GM11168 (cell line): ENCODE results near the gene IFITM5.
"Not testable (repeated sequence)": the region's sequence is repeated elsewhere in the genome, so short reads cannot be mapped to it uniquely, and the experiment has no call there.

ENCODE experiments used
- in situ Hi-C: fragments of 300-500 bp; cut with MboI; formaldehyde crosslinking; loops from one replicate; pipeline ENCODE4 v1.12.0; 2022; ENCODE audit warnings: low sequenced_read_pairs; ENCODE audit not compliant: unreplicated experiment

Gene IFITM5

DNA sequence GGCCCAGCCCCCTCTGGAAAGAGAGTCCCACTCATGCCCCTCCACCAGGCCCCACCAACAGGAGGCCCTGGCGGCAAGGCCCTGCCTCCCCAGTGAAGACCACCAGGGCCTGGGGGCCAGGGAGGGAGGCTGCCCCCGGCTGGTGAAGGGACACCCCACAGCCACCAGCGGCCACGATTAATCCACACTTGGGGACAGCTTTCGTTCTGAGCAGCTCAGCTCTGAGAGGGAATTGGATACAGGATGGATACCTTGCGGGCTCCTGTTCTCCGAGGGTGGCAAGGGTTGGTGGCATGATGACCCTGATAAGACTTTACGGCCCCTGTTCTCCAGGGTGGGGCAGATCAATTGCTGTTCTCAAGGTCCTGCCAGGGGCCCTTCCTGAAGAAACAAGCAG lies 28.0 kb downstream of the IFITM5 start:
- in situ Hi-C loops = no loop called here

DNA sequence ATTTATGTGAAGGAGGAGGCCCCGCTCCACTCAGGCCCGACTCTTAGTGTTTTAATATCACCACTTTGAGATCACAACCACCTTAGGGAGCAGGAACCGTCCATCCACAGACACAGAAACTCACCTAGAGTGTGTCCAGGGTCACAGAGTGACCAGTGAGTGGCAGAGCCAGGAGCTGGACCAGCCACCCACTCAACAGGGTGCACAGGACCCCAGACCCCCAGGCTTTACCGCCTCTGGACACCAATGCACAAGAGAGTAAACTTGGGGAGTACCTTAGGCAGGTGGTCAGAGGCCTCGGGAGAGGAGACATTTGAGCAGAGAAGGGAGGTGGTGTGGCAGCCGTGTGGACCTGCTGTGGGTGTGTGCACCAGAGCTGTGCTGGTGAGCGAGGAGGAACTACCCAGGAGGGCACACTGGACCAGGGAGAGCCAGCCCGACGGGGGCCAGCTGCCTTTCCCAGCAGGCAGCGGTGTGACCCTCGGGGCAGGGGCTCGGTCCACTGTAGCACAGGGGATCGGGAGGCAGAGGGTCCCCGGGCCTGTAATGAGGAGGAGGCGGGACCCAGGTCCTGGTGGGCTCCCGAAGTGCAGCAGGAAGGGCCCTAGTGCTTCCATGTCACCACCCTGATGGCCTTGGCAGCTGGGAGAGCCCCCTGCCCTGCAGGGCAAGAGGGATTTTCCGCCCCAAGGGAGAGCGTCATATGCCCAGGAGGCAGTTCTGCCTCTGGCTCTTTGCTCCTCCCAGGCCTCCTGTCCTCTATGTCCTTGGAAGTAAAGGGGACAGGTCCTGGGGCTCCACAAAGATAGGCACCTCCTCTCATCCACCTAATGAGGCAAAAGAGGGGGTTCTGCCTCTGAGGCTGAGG lies 28.6 kb downstream of the IFITM5 start:
- in situ Hi-C loops = no loop called here

DNA sequence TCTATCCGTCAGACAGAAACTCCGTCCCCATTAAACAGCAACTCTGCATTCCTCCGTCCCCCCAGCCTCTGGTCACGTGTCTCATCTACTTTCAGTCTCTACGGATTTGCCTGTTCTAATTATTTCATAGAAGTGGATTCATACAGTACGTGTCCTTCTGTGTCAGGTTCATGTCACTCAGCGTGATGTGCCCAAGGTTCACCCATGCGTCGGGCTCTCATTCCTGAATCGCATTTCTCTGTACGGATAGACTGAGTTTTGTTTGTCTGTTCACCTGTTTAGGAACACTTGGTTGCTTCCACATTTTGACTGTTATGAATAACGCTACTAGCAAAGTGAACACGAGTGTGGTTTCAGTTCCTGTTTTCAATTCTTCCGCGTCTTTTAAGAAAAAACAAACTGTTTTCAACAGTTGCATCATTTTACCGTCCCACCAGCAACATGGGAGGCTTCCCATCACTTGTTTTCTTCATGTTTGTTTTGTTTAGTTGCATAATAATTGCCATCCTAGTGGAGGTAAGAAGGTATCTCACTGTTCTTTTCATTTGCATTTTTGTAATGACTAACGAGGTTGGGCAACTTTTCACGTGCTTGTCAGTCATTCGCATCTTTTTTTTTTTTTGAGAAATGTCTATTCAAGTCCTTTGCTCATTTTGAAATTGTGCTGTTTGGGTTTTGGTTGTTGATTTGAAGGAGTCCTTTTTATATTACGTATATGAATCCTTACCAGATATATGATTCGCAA lies 30.0 kb downstream of the IFITM5 start:
- in situ Hi-C loops = no loop called here

DNA sequence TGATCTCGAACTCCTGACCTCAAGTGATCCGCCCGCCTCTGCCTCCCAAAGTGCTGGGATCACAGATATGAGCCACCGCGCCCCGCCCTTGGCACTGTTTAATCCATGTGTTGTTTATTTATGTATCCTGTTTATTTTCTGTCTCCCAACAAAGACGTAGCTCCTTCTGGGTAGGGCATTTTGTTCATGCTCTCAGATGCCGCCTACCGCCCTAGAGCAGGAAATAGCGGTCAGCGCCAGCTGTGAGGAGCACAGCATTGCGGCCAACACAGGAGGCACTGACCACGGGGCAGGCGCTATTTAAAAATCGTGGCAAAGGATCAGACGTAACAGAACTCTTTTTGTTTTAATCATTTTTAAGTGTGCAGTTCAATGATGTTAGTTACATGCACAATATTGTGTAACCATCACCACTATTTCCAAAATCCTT lies 30.6 kb downstream of the IFITM5 start:
- in situ Hi-C loops = not testable (repeated sequence)

DNA sequence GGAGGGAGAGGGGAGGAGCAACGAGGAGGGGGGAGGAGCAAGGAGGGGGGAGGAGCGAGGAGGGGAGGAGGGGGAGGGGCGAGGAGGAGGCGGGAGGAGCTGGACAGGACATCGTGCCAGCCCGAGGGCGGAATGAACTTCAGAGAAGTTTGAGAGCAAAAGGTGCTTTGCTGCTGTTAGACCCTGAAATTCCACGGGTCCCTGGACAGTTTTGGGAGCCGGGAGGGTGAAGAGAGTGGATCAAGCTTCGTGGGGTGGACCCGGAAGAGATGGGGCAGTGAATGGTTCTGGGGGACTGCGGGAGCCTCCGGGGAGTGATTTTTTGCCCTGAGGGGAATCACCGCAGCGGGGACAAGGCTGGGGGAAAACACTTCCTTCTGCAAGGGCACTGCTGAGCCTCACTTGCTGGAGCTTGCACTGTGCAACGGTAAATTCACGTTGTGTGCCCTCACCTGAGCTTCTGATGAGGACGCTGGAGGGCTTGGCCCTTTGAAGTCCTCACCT lies 31.8 kb downstream of the IFITM5 start:
- in situ Hi-C loops = no loop called here

DNA sequence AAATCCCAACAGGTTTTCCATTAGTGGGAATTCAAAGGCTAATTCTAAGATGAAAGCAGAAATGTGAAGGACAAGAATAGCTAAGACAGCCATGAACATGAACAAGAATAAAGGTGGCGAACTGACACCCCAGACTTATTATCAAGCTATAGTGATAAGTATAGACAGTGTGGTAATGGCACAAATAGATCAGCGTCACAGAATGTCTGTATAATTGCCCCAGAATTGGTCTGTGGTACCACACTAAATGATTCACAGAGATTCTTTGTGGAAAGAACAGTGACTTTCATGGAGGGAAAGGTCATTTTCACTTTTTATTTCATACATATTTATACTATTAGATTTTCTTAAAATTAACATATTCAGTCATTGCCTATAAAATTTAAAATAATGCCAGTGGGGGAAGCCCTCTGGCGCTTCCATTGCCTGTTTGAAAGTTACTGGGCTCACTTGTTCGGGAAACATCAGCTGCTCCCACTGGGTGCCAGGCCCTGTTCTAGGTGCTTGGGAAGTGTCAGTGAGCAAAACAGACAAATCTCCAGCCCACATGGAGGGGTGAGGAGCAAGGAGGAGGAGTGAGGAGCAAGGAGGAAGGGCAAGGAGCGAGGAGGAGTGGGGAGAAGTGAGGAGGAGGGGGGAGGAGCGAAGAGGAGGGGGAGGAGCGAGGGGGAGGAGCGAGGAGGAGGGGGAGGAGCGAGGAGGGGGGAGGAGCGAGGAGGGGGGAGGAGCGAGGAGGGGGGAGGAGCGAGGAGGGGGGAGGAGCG lies 32.5 kb downstream of the IFITM5 start:
- in situ Hi-C loops = no loop called here

DNA sequence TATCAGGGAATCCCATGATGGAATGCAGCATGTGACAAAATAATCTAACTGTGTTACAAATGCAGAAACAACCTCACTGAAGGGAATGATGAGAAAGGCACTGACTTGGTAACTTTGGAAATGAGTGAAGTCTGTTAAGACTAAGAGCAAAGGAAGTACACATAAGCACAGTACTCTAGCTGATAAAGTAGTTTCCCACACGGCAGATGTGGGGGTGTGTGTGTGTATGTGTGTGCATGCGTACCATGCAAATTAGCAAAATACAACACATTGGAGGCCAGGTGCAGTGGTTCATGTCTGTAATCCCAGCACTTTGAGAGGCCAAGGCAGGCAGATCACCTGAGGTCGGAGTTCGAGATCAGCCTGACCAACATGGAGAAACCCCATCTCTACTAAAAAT lies 37.7 kb downstream of the IFITM5 start:
- in situ Hi-C loops = no loop called here

DNA sequence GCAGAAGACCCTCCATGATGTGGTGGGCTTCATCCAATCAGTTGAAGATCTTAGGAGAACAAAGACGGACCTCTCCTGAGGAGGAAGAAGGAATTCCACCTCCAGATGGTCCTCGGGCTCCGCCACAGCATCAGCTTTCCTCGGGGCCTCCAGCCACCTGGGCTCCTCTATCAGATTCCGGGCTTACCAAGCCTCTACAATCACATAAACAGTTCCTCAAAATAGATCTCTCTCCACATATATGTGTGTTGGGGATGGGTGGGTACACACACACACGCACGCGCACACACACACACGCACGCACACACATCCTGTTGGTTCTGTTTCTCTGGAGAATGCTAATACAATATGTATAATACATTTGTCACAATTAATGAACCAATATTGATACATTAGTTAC lies 39.9 kb downstream of the IFITM5 start:
- in situ Hi-C loops = no loop called here

DNA sequence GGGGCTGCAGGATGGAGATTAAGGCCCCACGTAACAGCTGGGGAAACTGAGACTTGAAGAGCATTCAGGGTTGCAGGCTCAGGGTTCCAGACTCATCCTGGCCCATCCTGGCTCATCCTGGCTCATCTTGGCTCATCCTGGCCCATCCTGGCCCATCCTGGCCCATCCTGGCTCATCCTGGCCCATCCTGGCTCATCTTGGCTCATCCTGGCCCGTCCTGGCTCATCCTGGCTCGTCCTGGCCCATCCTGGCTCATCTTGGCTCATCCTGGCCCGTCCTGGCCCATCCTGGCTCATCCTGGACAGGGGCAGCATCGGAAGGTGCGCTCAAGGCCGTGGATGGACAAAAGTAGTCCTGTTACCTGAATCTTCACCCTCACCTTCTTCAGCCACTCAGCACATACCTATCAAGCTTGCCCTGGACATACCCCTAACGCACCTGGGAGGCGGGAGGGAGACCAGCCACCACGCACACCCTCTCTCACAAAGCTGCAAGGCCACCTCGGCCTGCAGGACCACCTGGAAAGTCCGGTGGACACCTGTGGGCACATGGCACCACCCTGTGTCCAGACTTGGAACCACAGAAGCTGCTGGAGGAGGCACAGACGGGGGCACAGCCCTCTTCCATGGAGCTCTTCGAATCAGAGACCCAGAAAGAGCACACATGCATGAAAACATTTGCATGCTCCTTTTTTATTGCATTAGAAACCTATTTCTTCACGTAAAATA lies 41.4 kb downstream of the IFITM5 start:
- in situ Hi-C loops = no loop called here

DNA sequence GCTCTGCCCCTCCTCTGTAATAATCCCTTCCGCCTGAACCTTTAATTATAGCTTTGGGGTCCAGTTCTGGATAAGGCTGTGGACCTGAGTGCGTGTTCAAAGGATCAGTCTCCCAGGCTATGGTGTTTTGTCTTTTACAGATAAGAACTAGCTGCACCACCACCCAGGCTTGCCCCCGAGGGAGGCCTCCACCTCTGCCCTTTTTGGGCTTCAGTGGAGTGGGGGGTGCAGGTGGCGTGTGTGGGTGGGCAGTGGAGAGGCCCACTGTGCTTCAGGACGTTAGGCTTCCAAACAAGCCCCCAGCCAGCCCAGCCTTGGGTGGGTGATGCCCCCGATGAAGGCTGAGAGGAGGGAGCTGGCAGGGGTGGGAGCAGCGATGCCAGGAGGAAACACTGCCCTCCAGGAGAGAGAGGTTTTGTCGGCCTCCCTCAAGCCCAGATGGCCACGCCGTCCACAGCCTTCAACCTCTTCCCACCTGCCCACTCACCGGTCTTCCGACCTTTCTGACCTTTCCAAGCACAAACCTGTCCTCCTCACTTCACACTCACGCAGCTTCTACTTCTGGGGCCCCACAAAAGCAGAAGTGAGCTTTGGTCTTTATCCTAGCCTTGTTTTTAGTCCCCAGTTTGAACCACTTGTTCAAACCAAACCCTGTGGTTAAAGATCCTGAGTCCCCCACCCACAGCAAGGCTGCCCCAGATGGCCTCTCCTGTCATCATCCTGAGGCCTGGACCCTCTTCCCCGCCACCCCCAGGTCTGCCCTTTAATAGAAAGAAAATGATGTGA lies 42.2 kb downstream of the IFITM5 start:
- in situ Hi-C loops = no loop called here

DNA sequence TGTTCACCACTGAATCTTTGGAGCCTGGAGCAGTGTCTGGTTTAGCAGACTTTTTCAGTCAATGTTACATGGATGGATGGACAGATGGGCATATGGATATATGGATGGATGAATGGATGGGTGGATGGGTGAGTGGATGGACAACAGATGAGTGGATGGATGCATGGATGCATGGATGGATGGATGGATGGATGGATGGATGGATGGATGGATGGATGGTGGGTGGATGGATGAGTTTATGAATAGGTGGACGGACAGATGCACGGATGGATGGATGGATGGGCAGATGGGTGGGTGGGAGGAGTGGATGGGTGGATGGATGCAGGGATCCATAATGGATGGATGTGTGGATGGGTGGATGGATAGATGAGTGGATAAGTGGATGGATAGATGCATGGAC lies 43.5 kb downstream of the IFITM5 start:
- in situ Hi-C loops = no loop called here

DNA sequence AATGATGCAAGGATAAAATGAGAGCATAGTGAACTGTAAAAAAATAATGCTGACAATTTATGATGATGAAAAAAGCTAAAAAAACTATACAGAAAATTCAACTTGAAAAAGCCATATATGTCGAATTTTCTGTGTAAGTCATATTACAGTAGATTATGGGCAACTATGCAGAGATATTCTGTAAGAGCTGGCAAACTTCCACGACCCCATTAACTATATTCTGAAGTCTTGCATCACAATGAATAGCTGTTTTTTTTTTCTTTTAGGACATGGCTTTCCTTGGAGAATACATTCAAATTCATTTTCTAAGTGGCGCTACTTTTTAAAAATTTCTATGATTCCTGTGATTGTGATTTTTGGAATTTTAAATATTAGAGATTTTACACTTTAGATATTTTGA lies 44.1 kb downstream of the IFITM5 start:
- in situ Hi-C loops = no loop called here

DNA sequence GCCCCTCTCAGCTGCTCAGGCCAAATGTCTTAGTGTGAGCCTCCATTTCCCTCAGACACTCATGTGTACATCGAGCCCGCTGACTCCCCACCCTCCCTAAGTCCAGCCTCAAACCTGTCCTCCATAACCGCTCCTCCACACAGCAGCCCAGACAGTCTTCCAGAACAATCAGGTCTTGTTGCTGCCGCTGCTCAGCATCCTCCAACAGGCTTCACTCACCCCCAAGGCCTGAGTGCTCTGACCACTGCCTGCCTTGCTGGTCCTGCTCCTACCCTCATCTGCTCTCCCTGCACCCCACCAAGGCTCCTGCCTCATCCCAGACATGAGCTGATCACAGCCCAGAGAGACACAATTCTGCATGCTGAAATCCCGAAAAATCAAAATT lies 45.4 kb downstream of the IFITM5 start:
- in situ Hi-C loops = no loop called here

DNA sequence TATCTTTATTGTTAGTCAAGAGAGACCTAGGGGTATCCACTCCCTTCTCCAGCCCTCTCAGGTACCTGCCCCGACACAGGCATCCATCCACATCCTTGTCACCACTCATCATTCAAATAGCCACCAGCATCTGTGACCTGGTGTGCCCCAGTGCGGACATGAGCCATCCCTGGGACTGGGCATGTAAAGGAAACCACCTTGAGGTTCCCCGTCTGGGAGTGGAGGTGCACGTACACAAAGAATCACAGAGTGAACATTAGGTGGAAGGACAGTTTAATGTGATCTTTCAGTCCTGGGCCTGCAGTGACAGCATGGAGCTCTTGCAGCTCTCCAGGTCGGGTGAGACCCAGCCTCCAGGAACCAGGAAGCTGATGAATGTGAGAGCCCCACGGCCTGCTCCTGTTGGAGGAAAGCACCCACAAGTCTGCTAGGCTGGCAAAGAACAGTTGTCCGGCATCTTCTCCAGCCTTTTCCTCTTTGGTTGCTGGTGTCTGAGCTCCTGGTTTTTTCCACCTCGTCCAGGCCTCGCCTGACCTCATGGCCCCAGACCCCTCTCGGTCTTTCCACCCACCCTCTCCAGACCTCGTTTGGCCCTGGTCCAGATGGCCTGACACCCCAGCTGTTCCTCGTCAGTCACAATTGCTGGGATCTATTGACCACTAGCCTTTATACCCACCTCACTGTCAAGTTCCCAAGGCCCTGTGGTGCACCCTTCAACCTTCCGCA lies 46.0 kb downstream of the IFITM5 start:
- in situ Hi-C loops = no loop called here

DNA sequence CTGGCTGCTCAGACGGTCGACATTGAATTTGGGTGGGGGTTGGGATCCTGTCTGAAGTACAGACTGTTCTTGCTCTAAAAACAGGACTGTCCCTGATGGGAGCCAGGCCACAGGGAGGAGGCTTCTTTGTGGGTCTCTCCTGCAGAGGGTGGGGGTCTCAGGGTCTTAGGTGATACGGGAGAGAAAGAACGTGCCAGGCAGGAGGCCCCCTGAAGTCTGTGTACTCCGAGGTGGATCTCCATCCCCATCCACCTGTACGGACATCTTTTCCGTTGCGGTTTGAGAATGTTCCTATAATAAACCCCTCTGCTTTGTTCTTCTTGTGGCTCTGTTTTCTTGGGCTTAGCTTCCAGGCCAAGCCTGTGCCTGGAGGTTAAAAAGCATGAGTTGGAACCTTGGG lies 46.7 kb downstream of the IFITM5 start:
- in situ Hi-C loops = no loop called here

DNA sequence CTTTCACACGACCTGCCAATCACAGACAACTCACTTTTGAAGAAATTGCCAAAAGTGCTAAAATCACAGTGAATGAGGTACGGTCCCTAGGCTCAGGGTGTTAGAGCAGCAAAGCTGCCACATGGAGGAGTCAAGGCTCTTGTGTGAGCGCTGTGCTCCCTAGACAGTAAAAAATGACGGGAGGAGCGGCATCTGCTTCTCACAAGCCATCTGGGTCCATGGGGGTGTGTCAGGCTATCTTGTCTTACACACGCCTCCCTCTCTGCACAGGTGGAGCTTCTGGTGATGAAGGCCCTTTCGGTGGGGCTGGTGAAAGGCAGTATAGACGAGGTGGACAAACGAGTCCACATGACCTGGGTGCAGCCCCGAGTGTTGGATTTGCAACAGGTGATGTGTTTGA lies 47.8 kb downstream of the IFITM5 start:
- in situ Hi-C loops = no loop called here

DNA sequence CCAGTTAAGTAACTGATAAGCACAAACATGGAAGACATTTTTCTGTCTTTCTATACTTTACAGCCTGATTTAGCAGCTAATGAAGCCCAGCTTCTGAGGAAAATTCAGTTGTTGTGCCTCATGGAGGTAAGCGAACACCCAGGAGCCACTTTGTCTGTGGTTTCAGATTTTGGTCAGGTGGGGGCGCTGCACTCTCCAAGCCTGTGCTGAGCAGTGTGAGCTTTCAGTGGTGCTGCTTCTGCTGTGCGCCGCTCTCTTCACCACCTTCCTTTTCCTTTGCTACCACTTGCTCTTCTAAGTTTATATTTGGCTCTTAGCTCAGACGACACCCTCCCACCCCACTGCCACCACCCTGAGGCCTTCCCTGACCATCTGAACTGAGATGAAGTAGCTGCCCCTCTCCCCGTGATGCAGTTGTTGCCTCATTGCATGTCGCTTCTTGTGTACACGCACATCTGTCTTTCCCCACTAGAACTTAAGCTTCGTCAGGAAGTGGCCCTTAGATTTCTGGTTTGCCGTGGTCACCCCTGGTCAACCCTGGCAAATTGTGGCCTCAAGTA lies 48.5 kb downstream of the IFITM5 start:
- in situ Hi-C loops = no loop called here

DNA sequence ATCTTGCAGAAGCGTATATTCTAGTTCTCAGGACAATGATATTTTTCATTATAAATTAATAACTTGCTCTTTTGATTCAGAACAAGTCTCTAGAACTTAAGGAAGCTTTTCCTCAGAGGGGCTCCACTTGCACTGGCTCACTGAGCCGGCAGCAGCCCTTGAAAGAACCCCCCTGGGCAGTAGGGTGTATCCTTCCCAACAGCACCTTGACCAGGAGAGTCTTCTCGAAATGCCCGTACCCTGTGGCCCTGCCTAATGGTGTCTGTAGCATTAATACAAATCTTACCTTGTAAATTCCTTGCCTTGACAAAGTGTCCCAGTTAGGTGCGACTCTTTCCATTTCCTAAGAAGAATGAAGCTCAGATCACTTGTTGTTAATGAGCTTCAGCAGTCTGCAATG lies 49.1 kb downstream of the IFITM5 start:
- in situ Hi-C loops = no loop called here
